Gastroesophageal sphincter (tissue), 4 donors: Measurements from ENCODE around the gene HSPBP1. TPM values are rescaled to one million over a fixed set of nuclear protein-coding genes. Genes with fewer than 3 reads are reported as not detected.

Experiments
- ATAC-seq: fragments of 150-250 bp; one replicate; pipeline ENCODE4 v1.9.1; 2016; ENCODE audit warnings: mild to moderate bottlenecking, moderate library complexity
- H3K27ac ChIP-seq, 4 donors: fragments of 200-600 bp; sonication (generic) in 3 of 4; 1 replicate in 3 of 4; 2 replicates in 1 of 4; pipeline ENCODE4 v1.5.1; 2016 to 2019
- H3K27me3 ChIP-seq: fragments of 200-600 bp; sonication (generic); one replicate; pipeline ENCODE4 v1.5.1; 2019
- H3K36me3 ChIP-seq, 2 donors: fragments of 200-600 bp; sonication (generic); one replicate each; pipeline ENCODE4 v1.5.1; 2019; ENCODE audit warnings: control low read depth in 1 of 2
- H3K4me1 ChIP-seq, 3 donors: fragments of 200-600 bp; sonication (generic); 1 replicate in 2 of 3; 2 replicates in 1 of 3; pipeline ENCODE4 v1.5.1; 2016 to 2019; ENCODE audit warnings: control low read depth in 2 of 3
- H3K4me3 ChIP-seq, 2 donors: fragments of 200-600 bp; sonication (generic); one replicate each; pipeline ENCODE4 v1.5.1; 2019; ENCODE audit warnings: mild to moderate bottlenecking in 1 of 2, moderate library complexity in 1 of 2
- H3K9me3 ChIP-seq, 3 donors: fragments of 200-600 bp; sonication (generic); one replicate each; pipeline ENCODE4 v1.5.1; 2017 to 2019; ENCODE audit warnings: control low read depth in 2 of 3
- CTCF ChIP-seq, 4 experiments: fragments of 200-600 bp in 2 of 4; fragments of 450-650 bp in 2 of 4; sonication (generic) in 1 of 4; IDR thresholded peaks; one replicate each; pipeline ENCODE4 v1.5.1; 2017 to 2019; ENCODE audit warnings: antibody characterized with exemption in 4 of 4, mild to moderate bottlenecking in 2 of 4, moderate library complexity in 2 of 4
- EP300 ChIP-seq: sonication (generic); formaldehyde crosslinking; IDR thresholded peaks from one replicate; pipeline ENCODE4 v1.6.1; 2017; ENCODE audit warnings: antibody characterized with exemption, mild to moderate bottlenecking
- POLR2A ChIP-seq, 2 donors: fragments of 450-650 bp; IDR thresholded peaks; one replicate each; pipeline ENCODE4 v1.6.1; 2017; ENCODE audit warnings: antibody characterized with exemption in 2 of 2, mild to moderate bottlenecking in 2 of 2, moderate library complexity in 1 of 2
- POLR2AphosphoS5 ChIP-seq: sonication (generic); formaldehyde crosslinking; IDR thresholded peaks from one replicate; pipeline ENCODE4 v1.6.1; 2017; ENCODE audit warnings: antibody characterized with exemption
- WGBS, 2 donors: methylation state at CpG; one replicate each; pipeline ENCODE4 v1.1.5; 2018; ENCODE audit warnings: low coverage in 1 of 2; 5-methylcytosine and 5-hydroxymethylcytosine counted together
- total RNA-seq, 4 donors: library from RNA; depleted of rRNA; stranded (reverse); fragments of >200 nt; gene quantifications; one replicate each; pipeline ENCODE4 v1.1.0, GENCODE V29; 2016

Gene HSPBP1
- total RNA-seq, 4 donors from 2014 or later = 20.9 to 37.1 (median 26.5) TPM

- TF ChIP-seq EP300 (no peak), POLR2AphosphoS5 (no peak), POLR2A (IDR thresholded peaks at IDR 0.05) (no peak), CTCF (IDR thresholded peaks at IDR 0.05) (no peak)
- 87 to 100% methylated on average over 1 to 3 of the region's 37 CpGs for WGBS, 2 donors
- Histone ChIP-seq H3K36me3 (peaks cover 0 to 100% of the 10 kb centered on the region in 2 donors), H3K9me3 (no peaks in the 10 kb centered on the region), H3K27ac (no peak overlapping the region), H3K4me3 (no peak overlapping the region), H3K4me1 (no peaks in the 10 kb centered on the region), H3K27me3 (no peaks in the 10 kb centered on the region)
- ATAC-seq = no peak
Measured at GRCh38 chr19:55241143-55241934, 38.6 kb downstream of the HSPBP1 start.

GRCh38 chr19:55240713-55241020 is 39.2 kb downstream of the HSPBP1 start:
- no peak for ATAC-seq
- 80% methylated on average over 2 of the region's 6 CpGs; no CpG with 5 or more reads in 1 of the 2 donors for WGBS, 2 donors

GRCh38 chr19:55239004-55239403 is 40.9 kb downstream of the HSPBP1 start:
- WGBS, 2 donors = 100% methylated on average over 1 of the region's 12 CpGs; no CpG with 5 or more reads in 1 of the 2 donors
- Histone ChIP-seq H3K4me1 (no peaks in the 10 kb centered on the region), H3K27me3 (no peaks in the 10 kb centered on the region), H3K36me3 (peaks cover 0 to 99% of the 10 kb centered on the region in 2 donors), H3K9me3 (no peaks in the 10 kb centered on the region), H3K4me3 (no peak overlapping the region), H3K27ac (no peak overlapping the region)
- ATAC-seq = no peak
- TF ChIP-seq CTCF (IDR thresholded peaks at IDR 0.05) = no peak
- TF ChIP-seq POLR2A (IDR thresholded peaks at IDR 0.05) = no peak
- no peak for TF ChIP-seq POLR2AphosphoS5
- no peak for TF ChIP-seq EP300

More at GRCh38 chr19:55240713-55241020, 39.2 kb downstream of the HSPBP1 start:
- no peaks in the 10 kb centered on the region for H3K27me3 ChIP-seq
- peaks cover 0 to 100% of the 10 kb centered on the region in 2 donors for H3K36me3 ChIP-seq
- H3K9me3 ChIP-seq = no peaks in the 10 kb centered on the region
- H3K4me3 ChIP-seq = no peak overlapping the region
- TF ChIP-seq EP300 (no peak), POLR2AphosphoS5 (no peak), POLR2A (IDR thresholded peaks at IDR 0.05) (no peak), CTCF (IDR thresholded peaks at IDR 0.05) (no peak)
- no peak overlapping the region for H3K27ac ChIP-seq
- no peaks in the 10 kb centered on the region for H3K4me1 ChIP-seq

GRCh38 chr19:55238030-55238429 is 41.9 kb downstream of the HSPBP1 start:
- ATAC-seq = no peak
- H3K36me3 ChIP-seq = peaks cover 0 to 99% of the 10 kb centered on the region in 2 donors
- no peak for TF ChIP-seq CTCF (IDR thresholded peaks at IDR 0.05)
- H3K9me3 ChIP-seq = no peaks in the 10 kb centered on the region
- no peak overlapping the region for H3K27ac ChIP-seq
- WGBS, 2 donors = 100% methylated on average over 2 of the region's 8 CpGs; no CpG with 5 or more reads in 1 of the 2 donors
- H3K27me3 ChIP-seq = no peaks in the 10 kb centered on the region
- H3K4me3 ChIP-seq = no peak overlapping the region
- H3K4me1 ChIP-seq = no peaks in the 10 kb centered on the region

GRCh38 chr19:55232986-55233385 is 46.9 kb downstream of the HSPBP1 start:
- no peak for ATAC-seq
- H3K4me3 ChIP-seq = no peak overlapping the region
- 70 to 83% methylated on average over 4 to 5 of the region's 5 CpGs for WGBS, 2 donors
- H3K27ac ChIP-seq = no peak overlapping the region
- H3K9me3 ChIP-seq = no peaks in the 10 kb centered on the region
- TF ChIP-seq POLR2A (IDR thresholded peaks at IDR 0.05) (no peak), EP300 (no peak), CTCF (IDR thresholded peaks at IDR 0.05) (no peak), POLR2AphosphoS5 (no peak)
- peaks cover 0 to 99% of the 10 kb centered on the region in 2 donors for H3K36me3 ChIP-seq
- no peaks in the 10 kb centered on the region for H3K27me3 ChIP-seq
- peaks cover 0 to 8% (median 0%) of the 10 kb centered on the region in 3 donors for H3K4me1 ChIP-seq
